Mesothelial cell of epicardium (in vitro differentiated cells): Measurements from ENCODE around the gene ADAM22. TPM values are rescaled to one million over a fixed set of nuclear protein-coding genes. Genes with fewer than 3 reads are reported as not detected.

Experiments
- DNase-seq, 2 experiments: peaks; one replicate each; pipeline ENCODE4 v3.0.0; 2021; ENCODE audit warnings: low spot score in 2 of 2; ENCODE audit not compliant: unreplicated experiment in 2 of 2
- H3K27ac Mint-ChIP-seq: 2 replicates; pipeline ENCODE4 v1.8.0; 2021; ENCODE audit warnings: mixed read lengths
- H3K27me3 Mint-ChIP-seq: 2 replicates; pipeline ENCODE4 v1.8.0; 2021; ENCODE audit warnings: low read depth, mixed read lengths
- H3K36me3 Mint-ChIP-seq: 2 replicates; pipeline ENCODE4 v1.8.0; 2021; ENCODE audit warnings: mixed read lengths
- H3K4me1 Mint-ChIP-seq: 2 replicates; pipeline ENCODE4 v1.8.0; 2021; ENCODE audit warnings: mixed read lengths
- H3K4me3 Mint-ChIP-seq: 2 replicates; pipeline ENCODE4 v1.8.0; 2021; ENCODE audit warnings: mild to moderate bottlenecking, moderate library complexity, mixed read lengths
- H3K9me3 Mint-ChIP-seq: 2 replicates; pipeline ENCODE4 v1.8.0; 2021; ENCODE audit warnings: mixed read lengths
- CTCF ChIP-seq: fragments of 200-600 bp; sonication (generic); IDR thresholded peaks from one replicate; pipeline ENCODE4 v1.5.0; 2021; ENCODE audit warnings: antibody characterized with exemption; ENCODE audit not compliant: unreplicated experiment
- total RNA-seq: library from RNA; stranded (reverse); gene quantifications from 3 replicates; pipeline ENCODE4 v1.2.1, GENCODE V29; 2021

Gene ADAM22
- total RNA-seq, 1 donor from 2014 or later = 6.3 TPM

GRCh38 chr7:88224601-88225275 is 290.7 kb downstream of the ADAM22 start:
- no peak overlapping the region for H3K27ac Mint-ChIP-seq
- no peak overlapping the region for H3K4me3 Mint-ChIP-seq
- DNase-seq = no peak
- peaks cover 8% of the 10 kb centered on the region for H3K9me3 Mint-ChIP-seq
- peaks cover 3% of the 10 kb centered on the region for H3K36me3 Mint-ChIP-seq
- no peaks in the 10 kb centered on the region for H3K27me3 Mint-ChIP-seq
- H3K4me1 Mint-ChIP-seq = peaks cover 8% of the 10 kb centered on the region
- TF ChIP-seq CTCF = no peak

GRCh38 chr7:88226201-88226600 is 292.1 kb downstream of the ADAM22 start:
- DNase-seq = no peak
- Mint-ChIP-seq H3K27me3 (no peaks in the 10 kb centered on the region), H3K9me3 (peaks cover 8% of the 10 kb centered on the region), H3K4me1 (peaks cover 3% of the 10 kb centered on the region), H3K4me3 (no peak overlapping the region), H3K27ac (no peak overlapping the region), H3K36me3 (peaks cover 3% of the 10 kb centered on the region)
- no peak for TF ChIP-seq CTCF

GRCh38 chr7:88226886-88227516 is 292.9 kb downstream of the ADAM22 start:
- Mint-ChIP-seq H3K36me3 (peaks cover 3% of the 10 kb centered on the region), H3K27ac (no peak overlapping the region), H3K4me3 (no peak overlapping the region), H3K4me1 (peaks cover 3% of the 10 kb centered on the region), H3K27me3 (no peaks in the 10 kb centered on the region), H3K9me3 (peaks cover 8% of the 10 kb centered on the region)
- DNase-seq = no peak
- TF ChIP-seq CTCF = no peak

- H3K36me3 Mint-ChIP-seq = peaks cover 3% of the 10 kb centered on the region
- peaks cover 8% of the 10 kb centered on the region for H3K9me3 Mint-ChIP-seq
- DNase-seq = no peak
- H3K27ac Mint-ChIP-seq = no peak overlapping the region
- no peak for TF ChIP-seq CTCF
- no peak overlapping the region for H3K4me3 Mint-ChIP-seq
- H3K4me1 Mint-ChIP-seq = peaks cover 3% of the 10 kb centered on the region
- no peaks in the 10 kb centered on the region for H3K27me3 Mint-ChIP-seq
Measured at GRCh38 chr7:88229302-88229995, 295.4 kb downstream of the ADAM22 start.

- Mint-ChIP-seq H3K4me1 (peaks cover 3% of the 10 kb centered on the region), H3K27me3 (no peaks in the 10 kb centered on the region), H3K36me3 (peaks cover 3% of the 10 kb centered on the region), H3K4me3 (no peak overlapping the region), H3K9me3 (peaks cover 8% of the 10 kb centered on the region), H3K27ac (no peak overlapping the region)
- no peak for TF ChIP-seq CTCF
- DNase-seq = no peak
Measured at GRCh38 chr7:88230646-88231045, 296.6 kb downstream of the ADAM22 start.
